HEK293 (cell line): ENCODE results near the gene TOPORS.
A peak's percentile ranks its signal among the peaks of the same experiment; 100 is the strongest.

ENCODE experiments used
- CTCF ChIA-PET: fragments of 350-600 bp; formaldehyde crosslinking; extraction: SDS; loops from one replicate; lab custom pipeline; 2021; ENCODE audit warnings: antibody characterized with exemption; lab: Yijun Ruan, JAX
- POLR2A ChIA-PET: fragments of 300-600 bp; formaldehyde crosslinking; extraction: SDS; loops from one replicate; lab custom pipeline; 2020; ENCODE audit warnings: antibody characterized with exemption, inconsistent platforms; lab: Yijun Ruan, JAX
- H3K27ac ChIP-seq: fragments of 200-500 bp; sonication (Bioruptor generic); 2 replicates; pipeline ENCODE4 v1.5.1; 2014; ENCODE audit warnings: low read depth, low read length, control low read depth, inconsistent platforms; ENCODE audit errors: extremely low read depth
- H3K36me3 ChIP-seq, 2 experiments: fragments of 200-500 bp in 1 of 2; sonication (Bioruptor generic) in 1 of 2; 1 replicate in 1 of 2; 2 replicates in 1 of 2; pipeline ENCODE4 v1.5.1; 2014 to 2017; ENCODE audit warnings: inconsistent platforms in 2 of 2, low read length in 2 of 2; ENCODE audit not compliant: control insufficient read depth in 2 of 2, insufficient read depth in 1 of 2
- H3K4me1 ChIP-seq: fragments of 200-500 bp; sonication (Bioruptor generic); 2 replicates; pipeline ENCODE4 v1.5.1; 2014; ENCODE audit warnings: mild to moderate bottlenecking, low read length, inconsistent platforms; ENCODE audit not compliant: control insufficient read depth, insufficient read depth
- H3K4me3 ChIP-seq: 2 replicates; pipeline ENCODE4 v1.5.1; 2011; ENCODE audit warnings: low read depth, mild to moderate bottlenecking, control low read depth, low read length, moderate library complexity
- H3K9me3 ChIP-seq: fragments of 200-500 bp; sonication (Bioruptor generic); 2 replicates; pipeline ENCODE4 v1.5.1; 2014; ENCODE audit warnings: low read depth, low read length, inconsistent platforms; ENCODE audit not compliant: control insufficient read depth, insufficient read depth
- KLF16 ChIP-seq: fragments of 450-650 bp; formaldehyde crosslinking; IDR thresholded peaks from 2 replicates; pipeline ENCODE4 v1.5.1; 2017; ENCODE audit warnings: missing biosample characterization, missing genetic modification characterization
- KLF7 ChIP-seq: fragments of 450-650 bp; formaldehyde crosslinking; IDR thresholded peaks from 2 replicates; pipeline ENCODE4 v1.5.1; 2016; ENCODE audit warnings: missing biosample characterization, missing genetic modification characterization, borderline replicate concordance
- WT1 ChIP-seq: fragments of 450-650 bp; formaldehyde crosslinking; IDR thresholded peaks from 2 replicates; pipeline ENCODE4 v1.5.1; 2016; ENCODE audit warnings: missing biosample characterization, missing genetic modification characterization
- YY1 ChIP-seq: fragments of 450-650 bp; formaldehyde crosslinking; IDR thresholded peaks from 2 replicates; pipeline ENCODE4 v1.5.1; 2018; ENCODE audit warnings: missing biosample characterization, missing genetic modification characterization
- ZBTB1 ChIP-seq: fragments of 450-650 bp; formaldehyde crosslinking; IDR thresholded peaks from 2 replicates; pipeline ENCODE4 v1.5.1; 2016; ENCODE audit warnings: missing biosample characterization, missing genetic modification characterization
- ZBTB48 ChIP-seq: fragments of 450-650 bp; formaldehyde crosslinking; IDR thresholded peaks from 2 replicates; pipeline ENCODE4 v1.5.1; 2016; ENCODE audit warnings: missing biosample characterization, missing genetic modification characterization
- ZIC2 ChIP-seq: fragments of 450-650 bp; formaldehyde crosslinking; IDR thresholded peaks from 2 replicates; pipeline ENCODE4 v1.5.1; 2016; ENCODE audit warnings: missing biosample characterization, missing genetic modification characterization
- ZNF112 ChIP-seq: fragments of 450-650 bp; formaldehyde crosslinking; IDR thresholded peaks from 2 replicates; pipeline ENCODE4 v1.5.0; 2017; ENCODE audit warnings: missing biosample characterization, missing genetic modification characterization
- ZNF155 ChIP-seq: fragments of 450-650 bp; formaldehyde crosslinking; IDR thresholded peaks from 2 replicates; pipeline ENCODE4 v1.5.1; 2016; ENCODE audit warnings: missing biosample characterization, missing genetic modification characterization
- ZNF19 ChIP-seq: fragments of 450-650 bp; formaldehyde crosslinking; IDR thresholded peaks from 2 replicates; pipeline ENCODE4; 2016; ENCODE audit warnings: missing biosample characterization, missing genetic modification characterization, low read depth
- ZNF214 ChIP-seq: fragments of 450-650 bp; formaldehyde crosslinking; IDR thresholded peaks from 2 replicates; pipeline ENCODE4 v1.5.1; 2017; ENCODE audit warnings: missing biosample characterization, mild to moderate bottlenecking, missing genetic modification characterization, borderline replicate concordance
- ZNF24 ChIP-seq: fragments of 450-650 bp; formaldehyde crosslinking; IDR thresholded peaks from 2 replicates; pipeline ENCODE4 v1.5.1; 2016; ENCODE audit warnings: missing biosample characterization, missing genetic modification characterization
- ZNF280C ChIP-seq: fragments of 450-650 bp; formaldehyde crosslinking; IDR thresholded peaks from 2 replicates; pipeline ENCODE4 v1.5.1; 2016; ENCODE audit warnings: missing biosample characterization, missing genetic modification characterization
- ZNF324 ChIP-seq: fragments of 450-650 bp; formaldehyde crosslinking; IDR thresholded peaks from 2 replicates; pipeline ENCODE4 v1.5.1; 2016; ENCODE audit warnings: missing biosample characterization, missing genetic modification characterization
- ZNF391 ChIP-seq: fragments of 450-650 bp; formaldehyde crosslinking; IDR thresholded peaks from 2 replicates; pipeline ENCODE4 v1.5.1; 2016; ENCODE audit warnings: low read depth, missing biosample characterization, missing genetic modification characterization, borderline replicate concordance
- ZNF404 ChIP-seq: fragments of 450-650 bp; formaldehyde crosslinking; IDR thresholded peaks from 2 replicates; pipeline ENCODE4 v1.5.1; 2017; ENCODE audit warnings: missing biosample characterization, missing genetic modification characterization
- ZNF426 ChIP-seq: fragments of 450-650 bp; formaldehyde crosslinking; IDR thresholded peaks from 2 replicates; pipeline ENCODE4 v1.5.1; 2017; ENCODE audit warnings: missing biosample characterization, missing genetic modification characterization, mild to moderate bottlenecking, inconsistent platforms, moderate library complexity
- ZNF449 ChIP-seq: fragments of 450-650 bp; formaldehyde crosslinking; IDR thresholded peaks from 2 replicates; pipeline ENCODE4 v1.5.1; 2017; ENCODE audit warnings: missing biosample characterization, mild to moderate bottlenecking, missing genetic modification characterization, moderate library complexity
- ZNF555 ChIP-seq: fragments of 450-650 bp; formaldehyde crosslinking; conservative IDR thresholded peaks from 2 replicates; pipeline ENCODE4 v1.5.1; 2017; ENCODE audit warnings: missing biosample characterization, mild to moderate bottlenecking, missing genetic modification characterization, inconsistent platforms
- ZNF596 ChIP-seq: fragments of 450-650 bp; IDR thresholded peaks from 2 replicates; pipeline ENCODE4 v1.5.0; 2018; ENCODE audit warnings: missing biosample characterization, mild to moderate bottlenecking, missing genetic modification characterization, moderate library complexity
- ZNF621 ChIP-seq: fragments of 450-650 bp; formaldehyde crosslinking; IDR thresholded peaks from 2 replicates; pipeline ENCODE4 v1.5.1; 2017; ENCODE audit warnings: missing biosample characterization, missing genetic modification characterization
- ZNF660 ChIP-seq: fragments of 450-650 bp; IDR thresholded peaks from 2 replicates; pipeline ENCODE4 v1.5.1; 2018; ENCODE audit warnings: missing biosample characterization, mild to moderate bottlenecking, missing genetic modification characterization
- ZNF777 ChIP-seq: fragments of 450-650 bp; formaldehyde crosslinking; IDR thresholded peaks from 2 replicates; pipeline ENCODE4 v1.5.1; 2017; ENCODE audit warnings: missing biosample characterization, missing genetic modification characterization, borderline replicate concordance
- ZNF837 ChIP-seq: fragments of 450-650 bp; formaldehyde crosslinking; IDR thresholded peaks from 2 replicates; pipeline ENCODE4 v1.5.1; 2016; ENCODE audit warnings: missing biosample characterization, missing genetic modification characterization
- TF ChIP-seq, protein P1 (sequence below): fragments of 450-650 bp; IDR thresholded peaks from 2 replicates; pipeline ENCODE4 v1.5.1; 2018; ENCODE audit warnings: missing biosample characterization, missing genetic modification characterization
- TF ChIP-seq, protein P2 (sequence below): fragments of 450-650 bp; formaldehyde crosslinking; IDR thresholded peaks from 2 replicates; pipeline ENCODE4 v1.5.1; 2016; ENCODE audit warnings: missing biosample characterization, missing genetic modification characterization
- TF ChIP-seq, protein P3 (sequence below): fragments of 450-650 bp; formaldehyde crosslinking; IDR thresholded peaks from 2 replicates; pipeline ENCODE4 v1.5.1; 2016; ENCODE audit warnings: missing biosample characterization, missing genetic modification characterization
- TF ChIP-seq, protein P4 (sequence below): fragments of 450-650 bp; formaldehyde crosslinking; IDR thresholded peaks from 2 replicates; pipeline ENCODE4 v1.5.1; 2017; ENCODE audit warnings: missing biosample characterization, missing genetic modification characterization

The TOPORS gene

GRCh38 chr9:32572900-32573523 is 20.6 kb upstream of the TOPORS start, which contains the start of gene NDUFB6:
Gene NDUFB6, minus strand, starts transcription at chr9:32573159. Its CDS starts 99 bp downstream, at chr9:32573060.
- H3K4me3 ChIP-seq: peak within 1 kb of the TSS; percentile 57
- H3K36me3 ChIP-seq: peaks cover 0 to 18% of the 10 kb centered on the region in 2 experiments; a peak in 2 of 3 replicates
- ChIA-PET CTCF (interaction anchor here (0.6 to 4.0 kb wide), 12 partner anchors 9 to 422 kb away, joined by 3 to 122 read pairs (median 6); partner anchors contain the start of gene RIGI), POLR2A (interaction anchor here (1.0 to 2.3 kb wide), 6 partner anchors 10 to 452 kb away, joined by 4 to 14 read pairs (median 8); partner anchors contain the start of genes ACO1, DNAJA1 and RIGI)
- peaks cover 4% of the 10 kb centered on the region; the same call in 1 of the 2 replicates for H3K4me1 ChIP-seq
- peak within 1 kb of the TSS; percentile 64 for H3K27ac ChIP-seq
- H3K9me3 ChIP-seq: no peaks in the 10 kb centered on the region
- TF ChIP-seq ZNF555 (tag by site-specific recombination) (no peak), ZNF621 (tag by site-specific recombination) (no peak), ZNF280C (no peak), ZNF777 (tag by site-specific recombination) (no peak), ZNF837 (tag by site-specific recombination) (no peak), ZNF404 (tag by site-specific recombination) (no peak), ZNF660 (tag by site-specific recombination) (peak; percentile 58), ZNF19 (no peak), YY1 (tag by site-specific recombination) (0 out of 2 replicates have a peak, but pooled peaks have one; percentile 28), ZBTB1 (tag by site-specific recombination) (no peak; the same call in 1 of the 2 replicates), ZNF426 (tag by site-specific recombination) (no peak), ZNF596 (no peak), KLF7 (no peak), ZNF214 (tag by site-specific recombination) (no peak), ZBTB48 (tag by site-specific recombination) (no peak), ZNF391 (tag by site-specific recombination) (no peak), ZNF112 (no peak), ZNF449 (tag by site-specific recombination) (no peak), KLF16 (peak; percentile 68; the same call in 1 of the 2 replicates), ZIC2 (no peak), ZNF24 (peak; percentile 35; the same call in 1 of the 2 replicates), ZNF324 (no peak), WT1 (no peak), ZNF155 (tag by site-specific recombination) (no peak)
- TF ChIP-seq, protein P1, sequence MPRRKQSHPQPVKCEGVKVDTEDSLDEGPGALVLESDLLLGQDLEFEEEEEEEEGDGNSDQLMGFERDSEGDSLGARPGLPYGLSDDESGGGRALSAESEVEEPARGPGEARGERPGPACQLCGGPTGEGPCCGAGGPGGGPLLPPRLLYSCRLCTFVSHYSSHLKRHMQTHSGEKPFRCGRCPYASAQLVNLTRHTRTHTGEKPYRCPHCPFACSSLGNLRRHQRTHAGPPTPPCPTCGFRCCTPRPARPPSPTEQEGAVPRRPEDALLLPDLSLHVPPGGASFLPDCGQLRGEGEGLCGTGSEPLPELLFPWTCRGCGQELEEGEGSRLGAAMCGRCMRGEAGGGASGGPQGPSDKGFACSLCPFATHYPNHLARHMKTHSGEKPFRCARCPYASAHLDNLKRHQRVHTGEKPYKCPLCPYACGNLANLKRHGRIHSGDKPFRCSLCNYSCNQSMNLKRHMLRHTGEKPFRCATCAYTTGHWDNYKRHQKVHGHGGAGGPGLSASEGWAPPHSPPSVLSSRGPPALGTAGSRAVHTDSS (tag by site-specific recombination): no peak
- TF ChIP-seq, protein P2, sequence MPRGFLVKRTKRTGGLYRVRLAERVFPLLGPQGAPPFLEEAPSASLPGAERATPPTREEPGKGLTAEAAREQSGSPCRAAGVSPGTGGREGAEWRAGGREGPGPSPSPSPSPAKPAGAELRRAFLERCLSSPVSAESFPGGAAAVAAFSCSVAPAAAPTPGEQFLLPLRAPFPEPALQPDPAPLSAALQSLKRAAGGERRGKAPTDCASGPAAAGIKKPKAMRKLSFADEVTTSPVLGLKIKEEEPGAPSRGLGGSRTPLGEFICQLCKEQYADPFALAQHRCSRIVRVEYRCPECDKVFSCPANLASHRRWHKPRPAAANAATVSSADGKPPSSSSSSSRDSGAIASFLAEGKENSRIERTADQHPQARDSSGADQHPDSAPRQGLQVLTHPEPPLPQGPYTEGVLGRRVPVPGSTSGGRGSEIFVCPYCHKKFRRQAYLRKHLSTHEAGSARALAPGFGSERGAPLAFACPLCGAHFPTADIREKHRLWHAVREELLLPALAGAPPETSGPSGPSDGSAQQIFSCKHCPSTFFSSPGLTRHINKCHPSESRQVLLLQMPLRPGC: peak; percentile 92
- TF ChIP-seq, protein P3, sequence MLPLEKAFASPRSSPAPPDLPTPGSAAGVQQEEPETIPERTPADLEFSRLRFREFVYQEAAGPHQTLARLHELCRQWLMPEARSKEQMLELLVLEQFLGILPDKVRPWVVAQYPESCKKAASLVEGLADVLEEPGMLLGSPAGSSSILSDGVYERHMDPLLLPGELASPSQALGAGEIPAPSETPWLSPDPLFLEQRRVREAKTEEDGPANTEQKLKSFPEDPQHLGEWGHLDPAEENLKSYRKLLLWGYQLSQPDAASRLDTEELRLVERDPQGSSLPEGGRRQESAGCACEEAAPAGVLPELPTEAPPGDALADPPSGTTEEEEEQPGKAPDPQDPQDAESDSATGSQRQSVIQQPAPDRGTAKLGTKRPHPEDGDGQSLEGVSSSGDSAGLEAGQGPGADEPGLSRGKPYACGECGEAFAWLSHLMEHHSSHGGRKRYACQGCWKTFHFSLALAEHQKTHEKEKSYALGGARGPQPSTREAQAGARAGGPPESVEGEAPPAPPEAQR (tag by site-specific recombination): no peak
- TF ChIP-seq, protein P4, sequence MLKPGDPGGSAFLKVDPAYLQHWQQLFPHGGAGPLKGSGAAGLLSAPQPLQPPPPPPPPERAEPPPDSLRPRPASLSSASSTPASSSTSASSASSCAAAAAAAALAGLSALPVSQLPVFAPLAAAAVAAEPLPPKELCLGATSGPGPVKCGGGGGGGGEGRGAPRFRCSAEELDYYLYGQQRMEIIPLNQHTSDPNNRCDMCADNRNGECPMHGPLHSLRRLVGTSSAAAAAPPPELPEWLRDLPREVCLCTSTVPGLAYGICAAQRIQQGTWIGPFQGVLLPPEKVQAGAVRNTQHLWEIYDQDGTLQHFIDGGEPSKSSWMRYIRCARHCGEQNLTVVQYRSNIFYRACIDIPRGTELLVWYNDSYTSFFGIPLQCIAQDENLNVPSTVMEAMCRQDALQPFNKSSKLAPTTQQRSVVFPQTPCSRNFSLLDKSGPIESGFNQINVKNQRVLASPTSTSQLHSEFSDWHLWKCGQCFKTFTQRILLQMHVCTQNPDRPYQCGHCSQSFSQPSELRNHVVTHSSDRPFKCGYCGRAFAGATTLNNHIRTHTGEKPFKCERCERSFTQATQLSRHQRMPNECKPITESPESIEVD: no peak
